ENCODE data around the gene DYNC1LI2.

The DYNC1LI2 gene

DNA sequence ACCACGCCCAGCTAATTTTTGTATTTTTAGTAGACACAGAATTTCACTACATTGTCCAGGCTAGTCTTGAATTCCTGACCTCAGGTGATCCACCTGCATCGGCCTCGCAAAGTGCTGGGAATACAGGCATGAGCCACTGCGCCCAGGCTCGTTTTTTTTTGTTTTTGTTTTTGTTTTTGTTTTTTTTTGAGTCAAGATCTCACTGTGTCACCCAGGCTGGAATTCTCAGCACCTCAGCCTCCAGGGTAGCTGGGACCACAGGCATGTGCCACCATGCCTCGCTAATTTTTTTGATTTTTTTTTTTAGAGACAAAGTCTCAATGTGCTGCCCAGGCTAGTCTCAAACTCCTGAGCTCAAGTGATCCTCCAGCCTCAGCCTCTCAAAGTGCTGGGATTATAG lies 37.3 kb downstream of the DYNC1LI2 start:
- DNase-seq (ENCODE audit: low read depth): no peak
- TF ChIP-seq, protein P1, sequence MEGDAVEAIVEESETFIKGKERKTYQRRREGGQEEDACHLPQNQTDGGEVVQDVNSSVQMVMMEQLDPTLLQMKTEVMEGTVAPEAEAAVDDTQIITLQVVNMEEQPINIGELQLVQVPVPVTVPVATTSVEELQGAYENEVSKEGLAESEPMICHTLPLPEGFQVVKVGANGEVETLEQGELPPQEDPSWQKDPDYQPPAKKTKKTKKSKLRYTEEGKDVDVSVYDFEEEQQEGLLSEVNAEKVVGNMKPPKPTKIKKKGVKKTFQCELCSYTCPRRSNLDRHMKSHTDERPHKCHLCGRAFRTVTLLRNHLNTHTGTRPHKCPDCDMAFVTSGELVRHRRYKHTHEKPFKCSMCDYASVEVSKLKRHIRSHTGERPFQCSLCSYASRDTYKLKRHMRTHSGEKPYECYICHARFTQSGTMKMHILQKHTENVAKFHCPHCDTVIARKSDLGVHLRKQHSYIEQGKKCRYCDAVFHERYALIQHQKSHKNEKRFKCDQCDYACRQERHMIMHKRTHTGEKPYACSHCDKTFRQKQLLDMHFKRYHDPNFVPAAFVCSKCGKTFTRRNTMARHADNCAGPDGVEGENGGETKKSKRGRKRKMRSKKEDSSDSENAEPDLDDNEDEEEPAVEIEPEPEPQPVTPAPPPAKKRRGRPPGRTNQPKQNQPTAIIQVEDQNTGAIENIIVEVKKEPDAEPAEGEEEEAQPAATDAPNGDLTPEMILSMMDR (IDR thresholded peaks at IDR 0.05; ENCODE audit: low read depth, low read length, missing control alignments): no peak
- no peak overlapping the region for H3K4me3 ChIP-seq (ENCODE audit: low read depth, low read length)

DNA sequence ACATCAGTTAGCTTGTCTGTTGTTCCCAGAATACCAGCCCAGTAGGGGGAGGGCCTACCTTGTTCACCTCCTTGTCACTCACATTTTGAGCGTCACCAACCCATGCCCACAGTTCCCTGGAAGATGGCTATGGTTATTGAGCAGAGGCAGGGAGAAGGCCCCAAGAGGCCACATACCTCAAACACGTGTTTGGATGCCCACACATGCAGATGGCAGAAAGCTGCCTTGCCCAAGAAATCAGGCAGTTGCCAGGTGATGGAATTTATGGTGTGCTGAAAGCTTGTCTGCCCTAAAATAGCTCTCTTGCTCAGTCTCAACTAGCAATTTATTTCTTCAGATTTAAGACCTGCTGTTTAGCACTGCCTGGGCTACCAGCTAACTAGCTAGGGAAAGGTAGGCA lies 38.3 kb downstream of the DYNC1LI2 start:
- TF ChIP-seq, protein P1 (IDR thresholded peaks at IDR 0.05; ENCODE audit: low read depth, low read length, missing control alignments): no peak
- no peak overlapping the region for H3K4me3 ChIP-seq (ENCODE audit: low read depth, low read length)
- no peak for DNase-seq (ENCODE audit: low read depth)

DNA sequence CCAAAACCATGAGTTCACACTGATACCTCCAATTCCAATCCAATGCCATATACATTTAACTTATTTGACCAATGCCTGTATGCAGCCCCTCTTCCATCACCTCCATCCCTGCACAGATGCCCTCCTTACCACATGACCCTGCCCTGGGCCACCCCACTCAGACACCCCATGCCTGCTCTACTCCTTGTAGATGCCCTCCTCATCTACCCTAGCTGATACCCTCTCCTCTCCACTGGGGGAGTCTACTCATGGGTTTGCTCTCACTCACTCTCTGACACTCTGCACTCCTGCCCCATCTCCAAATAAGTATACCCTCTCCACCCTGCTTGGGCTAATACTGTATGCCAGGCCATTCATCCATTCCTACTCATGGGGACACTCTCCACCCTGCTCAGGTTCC lies 38.9 kb downstream of the DYNC1LI2 start:
- no peak overlapping the region for H3K4me3 ChIP-seq (ENCODE audit: low read depth, low read length)
- TF ChIP-seq, protein P1 (IDR thresholded peaks at IDR 0.05; ENCODE audit: low read depth, low read length, missing control alignments): no peak
- DNase-seq (ENCODE audit: low read depth): no peak

DNA sequence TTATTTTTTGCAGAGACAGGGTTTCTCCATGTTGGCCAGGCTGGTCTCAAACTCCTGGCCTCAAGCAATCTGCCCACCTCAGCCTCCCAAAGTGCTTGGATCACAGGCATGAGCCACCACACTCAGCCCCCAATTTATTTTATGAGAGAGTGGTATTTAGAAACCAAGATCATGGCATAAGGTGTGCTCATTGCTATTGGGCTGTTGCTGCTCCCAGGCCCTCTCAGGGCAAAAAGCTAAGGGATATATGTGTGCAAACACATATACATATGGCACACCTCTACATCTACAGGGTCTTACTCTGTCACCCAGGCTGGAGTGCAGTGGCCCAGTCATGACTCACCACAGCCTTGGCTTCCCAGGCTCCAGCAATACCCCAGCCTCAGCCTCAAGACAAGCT lies 39.8 kb downstream of the DYNC1LI2 start:
- DNase-seq (ENCODE audit: low read depth): no peak
- H3K4me3 ChIP-seq (ENCODE audit: low read depth, low read length): no peak overlapping the region
- TF ChIP-seq, protein P1 (IDR thresholded peaks at IDR 0.05; ENCODE audit: low read depth, low read length, missing control alignments): no peak

DNA sequence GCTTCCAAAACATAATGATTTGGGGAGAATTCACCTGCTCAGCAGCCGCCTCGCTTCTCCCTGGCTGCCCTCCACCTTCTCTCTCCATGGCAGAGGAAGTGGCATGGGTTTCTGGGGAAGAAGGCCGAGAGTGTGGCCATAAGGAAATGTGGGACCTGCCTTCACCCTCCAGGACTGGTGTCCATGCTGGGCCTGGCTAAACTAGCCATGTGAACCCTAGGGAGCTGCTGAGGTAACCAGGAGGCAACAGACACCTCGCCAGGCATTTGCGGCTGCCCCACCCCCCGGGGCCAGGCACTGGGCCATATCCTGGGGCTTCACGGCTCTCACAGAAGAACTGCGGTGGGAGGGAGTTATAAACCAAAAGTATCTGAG lies 44.9 kb downstream of the DYNC1LI2 start:
- TF ChIP-seq, protein P1 (IDR thresholded peaks at IDR 0.05; ENCODE audit: low read depth, low read length, missing control alignments): no peak
- H3K4me3 ChIP-seq (ENCODE audit: low read depth, low read length): no peak overlapping the region
- DNase-seq (ENCODE audit: low read depth): no peak

DNA sequence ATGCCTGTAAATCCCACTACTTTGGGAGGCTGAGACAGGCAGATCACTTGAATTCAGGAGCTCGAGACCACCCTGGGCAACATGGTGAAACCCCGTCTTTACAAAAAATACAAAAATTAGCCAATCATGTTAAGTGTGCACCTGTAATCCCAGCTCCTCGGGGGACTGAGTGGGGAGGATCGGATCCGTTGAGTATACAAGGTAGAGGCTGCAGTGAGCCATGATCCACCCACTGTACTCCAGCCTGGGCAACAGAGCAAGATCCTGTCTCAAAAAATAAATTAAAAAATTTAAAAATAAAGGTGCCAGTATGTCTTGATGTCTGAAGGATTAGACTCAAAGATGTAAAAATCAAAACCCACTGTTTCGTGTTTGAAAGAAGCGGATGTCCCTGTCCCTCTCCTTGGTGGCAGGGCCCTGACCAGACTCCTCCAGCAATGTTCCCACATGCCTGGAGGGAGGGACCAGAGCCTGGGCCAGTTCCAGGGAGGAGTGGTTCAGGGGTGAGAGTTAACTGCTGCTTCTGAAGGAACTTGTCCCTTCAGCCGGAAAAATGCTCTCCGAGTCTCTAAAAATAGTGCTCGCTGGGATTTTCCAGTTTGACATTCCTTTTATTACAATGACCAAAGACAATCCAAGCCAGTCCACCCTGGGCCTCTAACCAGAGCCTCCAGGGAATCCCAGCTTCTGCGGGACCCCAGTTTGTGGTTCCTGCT lies 45.5 kb downstream of the DYNC1LI2 start:
- DNase-seq (ENCODE audit: low read depth): no peak
- TF ChIP-seq, protein P1 (IDR thresholded peaks at IDR 0.05; ENCODE audit: low read depth, low read length, missing control alignments): no peak
- H3K4me3 ChIP-seq (ENCODE audit: low read depth, low read length): no peak overlapping the region
